Suppressor macrophage (primary cell): ENCODE results near the gene CRYBA2.

Source experiments
- DNase-seq, 4 experiments: peaks; one replicate each; pipeline ENCODE4 v3.0.0-alpha.2; 2020 to 2022

CRYBA2 gene

DNA sequence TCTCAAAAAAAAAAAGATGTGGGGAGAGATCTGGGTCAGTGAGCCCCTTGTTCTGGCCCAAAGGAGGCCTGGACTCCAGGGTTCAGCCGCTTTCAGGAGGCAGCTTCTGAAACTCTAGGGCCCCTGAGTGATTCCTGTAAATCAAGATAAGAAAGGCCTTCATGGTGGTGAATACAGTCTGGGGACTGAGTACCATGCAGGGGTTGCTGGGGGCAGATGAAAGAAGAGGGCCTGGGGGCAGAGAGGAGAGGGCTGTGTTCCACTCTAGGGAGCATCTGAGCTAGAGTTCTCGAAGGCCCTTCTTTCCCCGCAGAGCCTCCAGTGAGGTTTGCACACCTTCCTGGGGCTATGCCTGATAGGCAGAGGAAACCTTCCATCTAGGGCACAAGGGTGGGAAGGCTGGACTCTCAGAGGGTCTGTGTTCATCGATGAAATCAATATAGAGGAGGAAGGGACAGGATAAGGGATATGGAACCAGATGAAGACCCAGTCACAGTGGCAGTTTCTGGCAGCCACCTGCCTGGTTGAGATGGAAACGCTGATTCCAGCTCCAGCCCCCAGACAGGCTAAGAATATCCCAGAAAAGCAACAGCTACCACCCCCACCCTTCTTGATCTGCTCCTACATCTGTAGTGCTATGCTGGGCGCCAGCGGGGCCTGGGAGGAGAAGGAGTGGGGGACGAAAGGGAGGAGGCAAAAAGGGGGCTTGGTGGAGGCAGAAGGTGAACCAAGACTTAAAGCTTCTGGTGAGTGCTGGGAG, 38.5 kb downstream of the CRYBA2 start:
- DNase-seq, result no peak

DNA sequence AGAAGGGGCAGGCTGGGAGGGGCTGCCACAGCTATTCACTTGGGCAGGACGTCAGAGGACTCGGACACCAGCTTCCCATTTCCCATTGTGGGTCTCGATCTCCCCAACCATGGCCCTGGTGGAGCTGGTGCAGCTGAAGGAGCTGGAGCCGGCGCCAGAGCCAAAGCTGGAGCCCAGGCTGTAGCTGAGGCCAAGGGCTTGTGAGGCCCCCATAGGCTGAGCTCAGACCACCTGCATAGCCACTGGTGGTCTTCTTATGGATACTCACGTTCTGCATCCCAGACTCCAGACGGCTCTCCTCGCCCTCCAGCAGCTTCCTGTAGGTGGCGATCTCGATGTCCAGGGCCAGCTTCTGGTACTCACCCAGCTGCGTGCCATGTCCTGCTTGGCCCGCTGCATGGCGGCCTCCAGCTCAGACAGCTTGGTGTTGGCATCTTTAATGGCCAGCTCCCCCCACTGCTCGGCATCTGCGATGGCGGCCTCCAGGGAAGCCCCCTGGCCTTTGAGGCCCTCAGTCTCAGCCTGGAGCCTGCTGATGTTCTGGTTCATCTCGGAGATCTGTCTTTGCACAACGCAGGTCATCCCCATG, 39.8 kb downstream of the CRYBA2 start:
- no peak for DNase-seq

DNA sequence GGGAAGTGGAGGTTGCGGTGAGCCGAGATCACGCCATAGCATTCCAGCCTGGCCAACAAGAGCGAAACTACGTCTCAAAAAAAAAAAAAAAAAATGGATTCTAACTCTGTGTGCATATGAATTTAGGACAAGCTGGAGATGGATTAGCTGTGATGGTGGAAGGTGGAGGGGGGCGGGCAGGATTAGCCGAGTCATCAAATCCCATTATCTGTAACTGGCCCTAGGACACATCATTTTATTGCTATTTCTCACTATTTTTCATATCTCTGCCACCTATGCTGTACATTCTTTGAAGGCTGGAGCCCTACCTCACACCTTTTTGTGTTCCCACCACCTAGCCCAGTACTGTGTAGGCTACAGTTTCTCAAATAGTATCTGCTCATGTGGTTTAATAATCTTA, 41.1 kb downstream of the CRYBA2 start:
- no peak for DNase-seq

DNA sequence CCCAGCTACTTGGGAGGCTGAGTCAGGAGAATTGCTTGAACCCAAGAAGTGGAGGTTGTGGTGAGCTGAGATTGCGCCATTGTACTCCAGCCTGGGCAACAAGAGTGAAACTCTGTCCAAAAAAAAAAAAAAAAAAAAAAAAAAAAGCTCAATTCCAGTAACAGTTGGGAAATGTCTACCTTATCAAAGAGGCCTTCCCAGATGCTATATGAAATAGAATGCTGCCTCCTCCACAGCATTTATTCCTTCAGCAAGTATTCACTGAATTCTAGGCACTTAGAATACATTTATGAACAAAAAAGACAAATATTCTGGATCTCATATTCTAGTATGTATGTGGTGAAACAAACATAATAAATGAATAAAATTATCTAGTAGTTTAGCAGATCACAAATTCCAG, 46.6 kb downstream of the CRYBA2 start:
- DNase-seq, result no peak

DNA sequence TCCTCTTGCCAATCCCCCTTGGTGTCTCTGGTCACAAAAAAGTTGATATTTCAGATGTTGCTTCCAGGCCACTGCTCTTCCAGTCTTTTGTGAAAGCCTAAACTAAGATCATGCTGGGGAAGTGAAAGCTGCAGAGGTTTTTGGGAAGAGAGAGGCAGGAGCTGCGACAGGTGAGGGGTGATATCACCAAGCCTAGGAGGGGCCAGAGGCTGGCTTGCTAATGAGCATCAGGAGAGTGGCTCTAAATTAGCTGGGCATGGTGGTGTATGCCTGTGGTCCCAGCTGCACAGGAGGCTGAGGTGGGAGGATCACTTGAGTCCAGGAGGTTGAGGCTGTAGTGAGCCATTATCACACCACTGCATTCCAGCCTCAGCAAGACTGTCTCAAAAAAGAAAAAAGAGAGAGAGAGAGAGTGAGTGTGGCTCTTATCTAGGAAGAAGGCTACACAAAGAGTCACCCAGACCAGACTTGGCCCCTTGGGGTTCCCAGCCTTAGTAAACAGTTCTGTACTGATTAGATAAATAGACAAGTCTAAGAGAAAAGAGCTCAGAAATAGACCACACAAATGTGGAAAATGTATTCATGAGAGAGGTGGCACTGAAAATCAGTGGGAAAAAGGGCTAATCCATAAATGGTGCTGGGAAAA, 48.3 kb downstream of the CRYBA2 start:
- no peak for DNase-seq
